ENCODE data around the gene PDE4D.

GRCh38 chr5:59433174-59433573 lies 460.4 kb downstream of the PDE4D start:
- TF ChIP-seq EZH2 (IDR thresholded peaks at IDR 0.05; ENCODE audit: insufficient read depth, poor library complexity, severe bottlenecking) = no peak
- no peak for TF ChIP-seq EZH2phosphoT487 (IDR thresholded peaks at IDR 0.05; ENCODE audit: insufficient read depth, low read depth)

Measured in GM23248 (cell line).